Muscle layer of duodenum (tissue), 2 donors: ENCODE results near the gene PHF14.

Experiments
- H3K27ac ChIP-seq: one replicate; pipeline ENCODE4 v1.7.0; 2013; ENCODE audit warnings: mild to moderate bottlenecking, low read length
- H3K27me3 ChIP-seq: one replicate; pipeline ENCODE4 v1.7.0; 2013; ENCODE audit warnings: low read depth, mild to moderate bottlenecking, control low read depth, low read length
- H3K36me3 ChIP-seq, 2 donors: one replicate each; pipeline ENCODE4 v1.7.0; 2013; ENCODE audit warnings: low read length in 2 of 2, control low read depth in 1 of 2, mild to moderate bottlenecking in 1 of 2; ENCODE audit not compliant: insufficient read depth in 2 of 2, control insufficient read depth in 1 of 2
- H3K4me1 ChIP-seq, 2 donors: one replicate each; pipeline ENCODE4 v1.7.0; 2013; ENCODE audit warnings: low read length in 2 of 2, mild to moderate bottlenecking in 2 of 2, control low read depth in 1 of 2, moderate library complexity in 1 of 2; ENCODE audit not compliant: insufficient read depth in 2 of 2, control insufficient read depth in 1 of 2
- H3K4me3 ChIP-seq, 2 donors: one replicate each; pipeline ENCODE4 v1.7.0; 2013; ENCODE audit warnings: low read length in 2 of 2, low read depth in 1 of 2, mild to moderate bottlenecking in 1 of 2
- H3K9me3 ChIP-seq, 2 donors: one replicate each; pipeline ENCODE4 v1.7.0; 2013; ENCODE audit warnings: low read length in 2 of 2, control low read depth in 1 of 2, mild to moderate bottlenecking in 1 of 2; ENCODE audit not compliant: control insufficient read depth in 1 of 2
- donor health status: healthy.

Gene PHF14

DNA sequence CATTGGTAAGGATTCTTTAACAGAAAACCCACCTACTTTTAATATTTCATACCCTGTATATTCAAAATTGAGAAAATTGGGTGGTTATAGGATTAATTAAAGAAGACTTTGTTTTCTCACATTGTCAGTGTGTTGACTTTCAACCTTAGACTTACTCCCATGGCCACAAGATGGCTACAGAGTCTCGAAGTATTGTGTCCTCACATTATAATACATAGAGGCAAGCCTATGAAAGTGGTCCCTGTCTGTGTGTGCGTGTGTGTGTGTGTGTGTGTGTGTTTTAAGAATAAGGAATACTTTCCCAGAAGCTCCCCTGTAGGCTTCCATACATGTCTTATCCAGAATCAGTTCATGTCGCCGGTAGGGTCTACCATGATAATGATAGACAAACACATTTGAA, 180.0 kb downstream of the PHF14 start:
- no peak overlapping the region for H3K4me3 ChIP-seq
- H3K27ac ChIP-seq, result no peak overlapping the region
- H3K36me3 ChIP-seq, result no peaks in the 10 kb centered on the region
- no peaks in the 10 kb centered on the region for H3K27me3 ChIP-seq
- H3K9me3 ChIP-seq, result no peaks in the 10 kb centered on the region
- H3K4me1 ChIP-seq, result no peaks in the 10 kb centered on the region

DNA sequence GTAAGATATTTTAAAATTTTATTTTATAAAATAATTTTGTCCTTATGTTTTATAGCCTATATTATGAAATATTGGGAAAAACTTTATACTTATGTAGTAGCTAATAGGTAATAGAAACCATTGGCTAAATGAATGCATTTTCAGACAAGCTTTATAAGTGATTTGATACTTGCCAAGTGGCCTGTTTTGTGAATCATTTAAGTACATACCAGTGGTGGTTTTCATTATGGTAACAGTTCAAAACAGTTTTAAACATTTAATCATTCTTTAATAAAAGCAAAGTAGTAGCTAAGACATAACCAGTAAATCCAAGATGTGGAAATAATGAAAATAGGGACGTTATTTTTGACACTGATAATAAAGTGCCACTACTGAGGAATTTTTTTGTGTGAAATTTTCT, 182.2 kb downstream of the PHF14 start:
- Histone ChIP-seq H3K27me3 (no peaks in the 10 kb centered on the region), H3K9me3 (no peaks in the 10 kb centered on the region), H3K36me3 (no peaks in the 10 kb centered on the region), H3K27ac (no peak overlapping the region), H3K4me3 (no peak overlapping the region), H3K4me1 (no peaks in the 10 kb centered on the region)

DNA sequence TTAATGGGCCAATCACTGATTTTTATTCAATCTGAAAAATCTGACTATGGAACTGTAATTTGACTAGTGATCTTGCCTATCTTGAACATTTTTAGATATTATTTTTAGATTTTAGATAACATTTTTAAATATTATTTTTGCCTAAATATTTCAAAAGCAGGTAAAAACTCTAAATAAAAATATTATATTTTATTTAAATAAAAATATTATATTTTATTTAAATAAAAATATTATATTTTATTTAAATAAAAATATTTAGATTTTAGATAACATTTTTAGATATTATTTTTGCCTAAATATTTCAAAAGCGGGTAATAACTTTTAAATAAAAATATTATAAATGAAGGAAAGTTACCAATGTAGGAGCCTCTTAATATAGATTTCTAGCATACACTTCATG, 187.8 kb downstream of the PHF14 start:
- no peak overlapping the region for H3K27ac ChIP-seq
- H3K4me1 ChIP-seq, result no peaks in the 10 kb centered on the region
- H3K4me3 ChIP-seq, result no peak overlapping the region
- H3K27me3 ChIP-seq, result no peaks in the 10 kb centered on the region
- no peaks in the 10 kb centered on the region for H3K9me3 ChIP-seq
- no peaks in the 10 kb centered on the region for H3K36me3 ChIP-seq

DNA sequence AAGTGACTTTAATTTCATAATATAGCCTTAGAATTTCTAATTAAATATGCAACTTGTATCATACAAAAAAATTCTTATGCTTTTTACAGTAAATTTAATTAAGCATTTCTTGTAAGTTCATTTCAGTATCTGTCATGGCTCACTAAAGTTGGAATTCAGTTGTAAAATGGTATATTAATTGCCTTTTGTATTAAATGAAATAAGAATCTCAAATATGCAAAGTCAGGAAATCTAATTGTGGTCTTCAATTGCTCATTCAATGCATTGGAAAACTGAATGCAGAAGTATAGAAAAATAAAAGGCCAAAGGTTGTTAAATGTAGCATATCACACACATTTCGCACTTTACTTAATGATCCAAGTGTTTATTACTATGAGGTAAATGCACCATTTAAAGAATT, 189.5 kb downstream of the PHF14 start:
- H3K36me3 ChIP-seq, result no peaks in the 10 kb centered on the region
- no peaks in the 10 kb centered on the region for H3K4me1 ChIP-seq
- H3K9me3 ChIP-seq, result no peaks in the 10 kb centered on the region
- no peak overlapping the region for H3K27ac ChIP-seq
- no peaks in the 10 kb centered on the region for H3K27me3 ChIP-seq
- H3K4me3 ChIP-seq, result no peak overlapping the region

DNA sequence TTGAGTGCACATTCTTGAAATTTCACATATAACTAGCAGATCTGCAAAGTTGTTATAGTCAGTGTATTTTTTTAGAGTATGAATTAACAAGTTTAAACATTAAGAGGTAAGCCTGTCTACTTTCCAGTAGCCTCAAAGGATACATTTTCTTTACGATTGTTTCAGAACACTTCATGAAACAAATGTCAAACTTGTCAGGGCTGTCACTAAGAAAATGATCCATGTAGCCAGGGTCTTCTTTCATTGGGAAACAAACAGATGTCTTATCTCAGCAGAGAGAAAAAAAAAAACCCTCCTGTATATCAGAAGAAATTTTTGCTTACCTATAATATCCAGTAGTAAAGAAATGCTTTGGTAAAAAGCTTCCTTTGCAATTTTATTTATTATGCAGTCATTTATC, 192.4 kb downstream of the PHF14 start:
- H3K9me3 ChIP-seq, result no peaks in the 10 kb centered on the region
- peaks cover 0 to 7% of the 10 kb centered on the region in 2 donors for H3K4me1 ChIP-seq
- no peak overlapping the region for H3K27ac ChIP-seq
- H3K36me3 ChIP-seq, result no peaks in the 10 kb centered on the region
- no peaks in the 10 kb centered on the region for H3K27me3 ChIP-seq
- no peak overlapping the region for H3K4me3 ChIP-seq

DNA sequence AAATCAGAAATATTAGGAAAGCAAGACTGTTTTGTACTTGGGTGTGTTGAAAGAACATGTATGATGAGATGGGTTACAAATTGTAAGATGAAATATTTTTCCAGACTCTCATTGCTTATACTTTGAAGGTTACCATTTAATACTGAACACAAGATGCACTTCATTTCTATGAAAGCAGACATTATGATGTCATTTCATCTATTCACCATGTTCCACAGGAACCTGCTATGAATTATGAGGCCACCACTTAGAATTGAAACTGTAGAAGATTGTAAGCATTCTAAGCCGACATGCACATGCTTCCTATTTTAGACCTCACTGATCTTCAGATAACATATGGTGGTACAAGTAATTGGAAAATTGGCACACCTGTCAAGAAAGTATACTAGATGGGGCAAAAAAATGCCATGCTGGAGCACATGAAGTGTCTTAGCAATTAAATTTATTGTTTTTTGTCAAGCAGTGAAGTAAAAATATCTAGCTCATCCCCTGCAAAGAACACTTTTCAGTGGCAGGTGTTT, 195.0 kb downstream of the PHF14 start:
- Histone ChIP-seq H3K36me3 (no peaks in the 10 kb centered on the region), H3K4me3 (no peak overlapping the region), H3K27ac (no peak overlapping the region), H3K27me3 (no peaks in the 10 kb centered on the region), H3K4me1 (peaks cover 0 to 7% of the 10 kb centered on the region in 2 donors), H3K9me3 (no peaks in the 10 kb centered on the region)

DNA sequence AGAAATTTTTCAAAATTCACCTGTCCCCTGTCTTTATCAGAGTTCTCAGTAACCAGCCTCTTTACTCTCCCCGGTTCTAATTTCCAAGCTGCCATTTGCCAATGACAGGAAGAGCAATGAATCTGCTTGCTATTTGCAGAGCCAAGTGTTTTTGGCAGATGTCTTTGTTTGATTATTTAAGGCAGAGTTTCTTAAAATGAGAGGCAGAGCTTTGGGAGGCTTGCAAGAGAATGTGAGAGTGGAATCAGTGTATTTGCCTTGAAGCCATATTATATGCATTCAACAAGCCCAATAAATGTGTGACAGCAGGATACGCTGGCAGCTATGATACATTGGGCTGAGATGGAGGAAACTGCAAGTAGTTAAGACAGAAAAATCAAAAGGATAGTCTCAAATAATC, 196.5 kb downstream of the PHF14 start:
- Histone ChIP-seq H3K4me3 (no peak overlapping the region), H3K9me3 (no peaks in the 10 kb centered on the region), H3K4me1 (peaks cover 0 to 7% of the 10 kb centered on the region in 2 donors), H3K27ac (no peak overlapping the region), H3K27me3 (no peaks in the 10 kb centered on the region), H3K36me3 (no peaks in the 10 kb centered on the region)

DNA sequence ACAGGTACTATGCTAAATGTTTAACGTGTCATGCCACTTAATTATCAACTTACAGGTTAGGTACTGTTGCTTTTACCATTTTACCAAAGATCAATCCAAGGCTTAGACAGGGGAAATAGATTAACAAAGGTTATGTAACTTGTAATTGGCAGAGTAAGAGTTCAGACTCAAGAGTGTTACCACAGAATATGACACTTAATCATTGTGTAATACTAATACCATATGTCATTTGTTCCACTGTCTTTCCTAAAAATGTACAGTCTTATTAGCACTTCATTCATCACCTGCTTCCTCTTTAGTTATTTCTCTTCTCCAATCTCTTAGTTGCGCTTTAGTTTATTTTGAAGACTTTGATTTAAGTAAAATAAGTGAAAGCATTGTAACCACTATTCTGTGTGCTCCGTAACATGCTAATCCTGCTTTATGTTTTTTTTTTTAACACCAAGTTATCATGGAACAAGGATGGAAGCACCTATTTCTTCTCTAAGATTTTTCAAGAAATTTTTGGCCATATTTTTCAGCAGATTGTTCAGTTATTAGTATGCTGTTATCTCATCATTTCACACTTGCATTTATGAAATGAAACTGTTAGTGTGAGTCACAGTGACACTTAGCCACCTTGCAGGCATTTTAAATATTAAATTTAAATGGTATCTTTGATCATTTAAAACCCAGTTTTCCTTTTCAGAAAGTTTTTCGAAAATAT, 197.3 kb downstream of the PHF14 start:
- Histone ChIP-seq H3K4me1 (peaks cover 0 to 7% of the 10 kb centered on the region in 2 donors), H3K27ac (no peak overlapping the region), H3K36me3 (no peaks in the 10 kb centered on the region), H3K27me3 (no peaks in the 10 kb centered on the region), H3K4me3 (no peak overlapping the region), H3K9me3 (no peaks in the 10 kb centered on the region)

DNA sequence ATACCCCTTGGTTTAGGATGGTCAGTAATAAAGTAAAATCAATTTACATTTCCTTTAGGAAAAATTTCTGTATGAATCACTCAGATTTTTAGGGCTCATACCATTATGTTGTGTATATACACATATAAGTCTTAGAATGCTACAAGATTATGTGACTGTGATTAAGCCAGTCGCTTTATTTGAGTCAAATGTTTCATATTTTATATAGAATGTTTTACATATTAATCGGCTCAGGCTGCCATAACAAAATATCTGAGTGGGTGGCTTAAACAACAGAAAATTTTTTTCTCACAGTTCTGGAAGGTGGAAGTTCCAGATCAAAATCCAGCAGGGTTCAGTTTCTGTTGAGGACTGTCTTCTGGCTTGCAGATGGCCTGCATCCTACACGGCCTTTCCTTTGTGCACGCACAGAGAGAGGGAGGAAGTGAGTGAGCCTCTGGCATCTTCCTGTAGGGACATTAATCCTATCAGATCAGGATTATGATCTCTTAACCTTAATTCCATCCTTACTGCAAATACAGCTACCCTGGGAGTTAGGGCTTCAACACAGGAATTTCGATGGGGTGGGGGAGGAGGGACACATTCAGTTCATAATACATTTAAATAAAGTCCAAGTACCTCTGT, 198.0 kb downstream of the PHF14 start:
- no peaks in the 10 kb centered on the region for H3K9me3 ChIP-seq
- no peaks in the 10 kb centered on the region for H3K27me3 ChIP-seq
- no peak overlapping the region for H3K27ac ChIP-seq
- H3K36me3 ChIP-seq, result no peaks in the 10 kb centered on the region
- H3K4me1 ChIP-seq, result peaks cover 0 to 7% of the 10 kb centered on the region in 2 donors
- no peak overlapping the region for H3K4me3 ChIP-seq

DNA sequence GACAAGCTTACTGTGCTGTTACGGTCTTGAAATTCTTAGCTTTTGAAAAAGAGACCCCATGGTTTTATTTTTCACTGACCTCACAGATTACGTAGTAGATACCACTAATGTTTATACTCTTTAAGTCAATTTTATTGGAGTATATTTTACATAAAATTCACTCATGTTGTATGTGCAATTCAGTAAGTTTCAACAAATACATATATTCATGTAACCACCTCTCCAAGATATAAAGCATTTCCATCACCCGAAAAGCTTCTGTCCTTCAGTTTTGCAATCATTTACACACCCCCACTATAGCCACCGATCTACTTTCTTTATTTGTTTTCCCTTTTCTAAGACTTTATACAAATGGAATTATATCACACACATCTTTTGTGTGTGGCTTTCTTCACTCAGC, 199.2 kb downstream of the PHF14 start:
- Histone ChIP-seq H3K9me3 (no peaks in the 10 kb centered on the region), H3K27ac (no peak overlapping the region), H3K4me3 (no peak overlapping the region), H3K27me3 (no peaks in the 10 kb centered on the region), H3K36me3 (no peaks in the 10 kb centered on the region), H3K4me1 (peaks cover 0 to 7% of the 10 kb centered on the region in 2 donors)

DNA sequence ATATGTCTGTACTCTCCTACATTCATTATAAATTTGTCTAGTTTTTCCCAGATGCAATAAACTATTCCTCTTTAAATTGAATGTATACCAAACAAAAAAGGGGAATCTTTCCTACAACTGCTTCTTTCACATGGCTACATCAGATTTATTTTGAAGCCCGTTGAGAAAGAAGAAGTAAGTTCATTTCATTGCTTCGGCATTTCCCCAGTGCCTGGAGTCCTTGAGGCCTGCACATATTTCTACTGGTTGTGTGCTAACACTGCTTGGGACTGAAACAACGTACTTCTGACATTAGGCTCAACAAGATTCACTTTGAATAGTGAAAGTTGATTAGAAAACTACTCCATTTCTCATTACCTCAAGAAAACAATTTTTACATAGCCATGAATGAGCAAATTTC, 201.7 kb downstream of the PHF14 start:
- Histone ChIP-seq H3K9me3 (no peaks in the 10 kb centered on the region), H3K36me3 (no peaks in the 10 kb centered on the region), H3K27ac (no peak overlapping the region), H3K4me1 (peaks cover 0 to under 1% of the 10 kb centered on the region in 2 donors), H3K27me3 (no peaks in the 10 kb centered on the region), H3K4me3 (no peak overlapping the region)

DNA sequence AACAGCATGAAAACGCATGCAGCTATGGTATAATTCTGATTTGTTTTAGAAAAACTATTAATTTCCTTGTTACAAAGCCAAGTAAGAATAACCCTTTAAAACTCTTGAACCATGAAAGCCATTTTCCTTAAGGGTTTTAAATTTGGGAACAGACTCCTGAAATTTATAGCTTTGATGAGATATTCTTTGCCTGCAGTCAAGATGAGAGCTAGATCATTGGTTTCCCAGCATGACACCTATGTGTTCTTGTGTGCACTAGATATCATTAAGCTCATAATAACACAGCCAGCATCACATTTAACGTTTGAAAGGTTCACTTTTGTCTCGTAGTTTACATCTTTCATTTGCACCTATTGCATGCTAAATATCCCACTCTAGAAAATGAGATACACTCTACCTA, 202.2 kb downstream of the PHF14 start:
- H3K27ac ChIP-seq, result no peak overlapping the region
- H3K4me3 ChIP-seq, result no peak overlapping the region
- no peaks in the 10 kb centered on the region for H3K4me1 ChIP-seq
- H3K9me3 ChIP-seq, result no peaks in the 10 kb centered on the region
- no peaks in the 10 kb centered on the region for H3K36me3 ChIP-seq
- no peaks in the 10 kb centered on the region for H3K27me3 ChIP-seq
